Activated naive CD4-positive, alpha-beta T cell treated with anti-CD3 and anti-CD28 coated beads, Interleukin-2, amount 50 U/mL, for 72 hours (primary cell): ENCODE results near the gene RBM27. TPM values are rescaled to one million over a fixed set of nuclear protein-coding genes. Genes with fewer than 3 reads are reported as not detected.
"Not testable (repeated sequence)": the region's sequence is repeated elsewhere in the genome, so short reads cannot be mapped to it uniquely, and the experiment has no call there.

Experiments used
- ATAC-seq, 2 donors: fragments of 150-1000 bp; cut with Tn5 transposase; 2 replicates each; pipeline ENCODE4 v1.10.0; 2021; ENCODE audit warnings: mild to moderate bottlenecking in 2 of 2, moderate library complexity in 2 of 2
- DNase-seq, 2 donors: peaks; one replicate each; pipeline ENCODE4 v3.0.0; 2021 to 2022; ENCODE audit warnings: low spot score in 2 of 2
- H3K27ac Mint-ChIP-seq, 2 donors: one replicate each; pipeline ENCODE4 v1.8.0; 2022; ENCODE audit warnings: mild to moderate bottlenecking in 2 of 2, mixed read lengths in 2 of 2
- H3K36me3 Mint-ChIP-seq, 2 donors: one replicate each; pipeline ENCODE4 v1.8.0; 2022; ENCODE audit warnings: mixed read lengths in 2 of 2
- H3K9me3 Mint-ChIP-seq, 2 donors: one replicate each; pipeline ENCODE4 v1.8.0; 2022; ENCODE audit warnings: mixed read lengths in 2 of 2
- total RNA-seq, 2 donors: library from RNA; stranded (reverse); gene quantifications; one replicate each; pipeline ENCODE4 v1.2.3, GENCODE V29; 2022

Gene RBM27
- total RNA-seq, 2 donors from 2014 or later, result 21.2 to 27.3 TPM

GRCh38 chr5:146196459-146197048 is 6.9 kb upstream of the RBM27 start:
- no peak overlapping the region for H3K27ac Mint-ChIP-seq
- H3K36me3 Mint-ChIP-seq, result no peaks in the 10 kb centered on the region
- H3K9me3 Mint-ChIP-seq, result no peaks in the 10 kb centered on the region
- no peak for DNase-seq
- no peak for ATAC-seq

DNA sequence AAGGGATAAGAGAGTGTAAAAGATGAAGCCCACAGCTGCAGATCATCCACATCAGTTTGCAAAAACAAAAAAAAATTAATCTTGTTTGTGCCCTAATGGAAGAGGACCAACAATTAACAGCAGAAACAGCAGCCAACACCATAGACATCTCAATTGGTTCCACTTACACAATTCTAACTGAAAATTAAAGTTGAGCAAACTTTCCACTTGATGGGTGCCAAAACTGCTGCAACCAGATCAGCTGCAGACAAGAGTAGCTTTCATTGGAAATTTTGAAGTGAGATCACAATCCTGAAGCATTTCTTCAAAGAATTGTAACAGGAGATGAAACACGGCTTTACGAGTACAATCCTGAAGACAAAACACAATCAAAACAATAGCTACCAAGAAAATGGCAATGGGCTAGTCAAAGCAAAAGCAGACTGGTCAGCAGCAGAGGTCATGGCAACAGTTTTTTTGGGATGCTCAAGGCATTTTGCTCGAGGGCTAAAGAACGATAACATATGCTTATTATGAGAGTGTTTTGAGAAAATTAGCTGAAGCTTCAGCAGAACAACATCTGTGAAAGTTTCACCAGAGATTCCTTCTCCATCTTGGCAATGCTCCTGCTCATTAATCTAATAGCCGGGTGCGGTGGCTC is 4.1 kb upstream of the RBM27 start:
- ATAC-seq, result no peak
- Mint-ChIP-seq H3K36me3 (no peaks in the 10 kb centered on the region), H3K27ac (no peak overlapping the region), H3K9me3 (no peaks in the 10 kb centered on the region)
- no peak for DNase-seq

- not testable (repeated sequence) for H3K36me3 Mint-ChIP-seq, H3K9me3 Mint-ChIP-seq, H3K27ac Mint-ChIP-seq, DNase-seq, ATAC-seq
Observed at GRCh38 chr5:146201795-146202194, 1.6 kb upstream of the RBM27 start.

DNA sequence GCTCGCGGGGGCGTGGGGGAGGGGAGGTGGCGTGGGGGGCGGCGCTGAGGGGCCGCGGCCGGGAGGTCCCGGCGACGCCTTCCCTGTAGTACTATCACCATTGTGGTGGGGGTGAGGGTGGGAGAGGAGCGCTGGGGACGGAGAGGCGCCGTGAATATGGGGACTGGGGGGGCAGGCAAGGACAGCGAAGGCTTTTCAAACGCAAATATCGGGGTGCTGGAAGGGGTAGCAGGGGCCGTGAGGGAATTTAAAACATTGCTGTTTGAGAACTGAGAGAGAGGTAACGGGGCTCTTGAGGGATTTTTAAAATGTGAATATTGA is 427 bp downstream of the RBM27 start:
- ATAC-seq, result peak; percentile 4 to 19
- H3K27ac Mint-ChIP-seq, result no peak overlapping the region
- no peaks in the 10 kb centered on the region for H3K36me3 Mint-ChIP-seq
- no peaks in the 10 kb centered on the region for H3K9me3 Mint-ChIP-seq
- DNase-seq, result no peak

DNA sequence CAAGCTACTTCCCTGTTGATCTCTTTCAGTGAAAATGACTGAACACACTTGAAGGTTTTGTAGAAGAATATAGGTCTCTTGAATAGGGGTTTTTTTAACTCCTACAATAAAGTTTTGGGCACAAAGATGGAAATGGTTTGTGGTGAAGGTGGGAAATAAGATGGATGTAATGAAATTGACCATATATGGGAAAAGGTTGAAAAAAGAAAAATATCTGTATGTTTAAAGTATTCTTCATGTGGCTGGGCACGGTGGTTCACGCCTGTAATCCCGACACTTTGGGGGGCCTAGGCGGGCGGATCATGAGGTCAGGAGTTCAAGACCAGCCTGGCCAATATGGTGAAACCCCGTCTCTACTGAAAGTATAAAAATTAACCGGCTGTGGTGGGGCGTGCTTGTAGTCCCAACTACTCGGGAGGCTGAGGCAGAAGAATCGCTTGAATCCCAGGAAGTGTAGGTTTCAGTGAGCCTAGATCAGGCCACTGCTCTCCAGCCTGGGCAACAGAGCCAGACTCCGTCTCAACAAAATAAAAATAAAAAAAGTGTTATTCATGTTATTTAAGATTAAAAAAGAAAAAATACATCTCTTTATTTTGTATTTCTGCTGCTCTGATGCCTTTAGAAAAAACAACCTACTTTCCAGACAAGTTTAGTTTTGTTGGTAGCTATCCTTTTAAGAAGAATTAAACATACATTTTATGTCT is 2.2 kb downstream of the RBM27 start:
- no peak for ATAC-seq
- DNase-seq, result no peak
- H3K27ac Mint-ChIP-seq, result peak overlapping the region in 1 of 2 donors; percentile 81
- no peaks in the 10 kb centered on the region for H3K9me3 Mint-ChIP-seq
- peaks cover 0 to 5% of the 10 kb centered on the region in 2 donors for H3K36me3 Mint-ChIP-seq

DNA sequence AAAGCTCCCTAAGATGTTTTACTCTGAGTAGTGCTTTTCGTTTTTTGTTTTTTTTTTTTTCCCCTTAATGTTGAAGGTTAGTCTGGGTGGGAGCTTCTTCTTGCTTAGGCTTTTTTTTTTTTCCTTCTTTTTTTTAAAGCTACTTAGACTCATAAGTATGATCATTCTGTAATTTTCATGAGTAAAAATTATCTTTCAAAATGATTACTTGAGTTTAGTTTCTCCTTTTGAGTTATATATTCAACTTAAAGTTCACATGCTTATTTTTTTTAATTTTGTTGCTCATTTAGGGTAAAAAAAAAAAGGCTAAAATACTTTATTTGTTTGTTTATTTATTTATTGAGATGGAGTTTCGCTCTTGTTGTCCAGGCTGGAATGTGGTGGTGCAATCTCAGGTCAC is 2.9 kb downstream of the RBM27 start:
- no peak for DNase-seq
- Mint-ChIP-seq H3K36me3 (peaks cover 0 to 5% of the 10 kb centered on the region in 2 donors), H3K27ac (peak overlapping the region in 1 of 2 donors; percentile 81), H3K9me3 (no peaks in the 10 kb centered on the region)
- ATAC-seq, result peak in 1 of 2 donors; percentile 5

DNA sequence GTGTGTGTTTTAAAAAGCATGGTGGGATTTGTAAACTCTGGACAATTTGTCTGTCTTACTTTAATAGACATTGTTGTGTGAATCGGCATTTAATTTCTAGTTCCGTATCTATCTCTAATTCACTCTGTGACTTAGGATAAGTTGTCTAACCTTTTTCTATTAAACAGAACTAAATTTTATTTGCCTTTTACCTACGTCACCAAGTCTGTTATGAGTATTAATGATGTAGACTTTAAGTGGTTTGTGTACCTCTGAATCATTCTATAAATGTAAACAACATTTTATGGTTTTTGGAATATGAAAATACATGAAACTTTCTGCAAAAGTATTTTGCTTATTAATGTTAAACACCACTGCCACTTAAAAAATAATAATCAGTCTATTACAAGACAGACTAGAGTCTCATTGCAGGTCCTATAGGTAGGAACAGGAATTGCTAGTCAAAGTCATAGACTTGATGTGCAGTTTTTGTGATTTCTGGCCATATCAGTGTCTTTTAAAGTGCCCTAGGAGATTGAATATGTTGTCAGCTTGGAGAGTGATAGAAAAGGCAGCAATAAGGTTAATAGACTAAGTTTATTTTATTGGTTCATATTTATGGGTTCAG is 5.6 kb downstream of the RBM27 start:
- DNase-seq, result no peak
- Mint-ChIP-seq H3K9me3 (no peaks in the 10 kb centered on the region), H3K36me3 (peaks cover 0 to 5% of the 10 kb centered on the region in 2 donors), H3K27ac (no peak overlapping the region)
- ATAC-seq, result no peak

- Mint-ChIP-seq H3K27ac (no peak overlapping the region), H3K36me3 (peaks cover 0 to 5% of the 10 kb centered on the region in 2 donors), H3K9me3 (no peaks in the 10 kb centered on the region)
- no peak for ATAC-seq
- no peak for DNase-seq
Observed at GRCh38 chr5:146209714-146210113, 6.3 kb downstream of the RBM27 start.

DNA sequence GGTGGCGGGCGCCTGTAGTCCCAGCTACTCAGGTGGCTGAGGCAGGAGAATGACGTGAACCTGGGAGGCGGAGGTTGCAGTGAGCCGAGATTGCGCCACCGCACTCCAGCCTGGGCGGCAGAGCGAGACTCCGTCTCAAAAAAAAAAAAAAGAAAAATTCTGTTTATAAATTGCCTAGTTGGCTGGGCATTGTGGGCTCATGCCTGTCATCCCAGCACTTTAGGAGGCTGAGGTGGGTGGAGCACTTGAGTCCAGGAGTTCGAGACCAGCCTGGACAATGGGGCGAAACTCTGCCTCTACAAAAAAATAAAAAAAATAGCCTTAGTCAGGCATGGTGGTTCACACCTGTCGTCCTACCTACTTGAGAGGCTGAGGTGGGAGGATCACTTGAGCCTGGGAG is 7.4 kb downstream of the RBM27 start:
- not testable (repeated sequence) for DNase-seq, ATAC-seq, H3K27ac Mint-ChIP-seq, H3K36me3 Mint-ChIP-seq, H3K9me3 Mint-ChIP-seq

DNA sequence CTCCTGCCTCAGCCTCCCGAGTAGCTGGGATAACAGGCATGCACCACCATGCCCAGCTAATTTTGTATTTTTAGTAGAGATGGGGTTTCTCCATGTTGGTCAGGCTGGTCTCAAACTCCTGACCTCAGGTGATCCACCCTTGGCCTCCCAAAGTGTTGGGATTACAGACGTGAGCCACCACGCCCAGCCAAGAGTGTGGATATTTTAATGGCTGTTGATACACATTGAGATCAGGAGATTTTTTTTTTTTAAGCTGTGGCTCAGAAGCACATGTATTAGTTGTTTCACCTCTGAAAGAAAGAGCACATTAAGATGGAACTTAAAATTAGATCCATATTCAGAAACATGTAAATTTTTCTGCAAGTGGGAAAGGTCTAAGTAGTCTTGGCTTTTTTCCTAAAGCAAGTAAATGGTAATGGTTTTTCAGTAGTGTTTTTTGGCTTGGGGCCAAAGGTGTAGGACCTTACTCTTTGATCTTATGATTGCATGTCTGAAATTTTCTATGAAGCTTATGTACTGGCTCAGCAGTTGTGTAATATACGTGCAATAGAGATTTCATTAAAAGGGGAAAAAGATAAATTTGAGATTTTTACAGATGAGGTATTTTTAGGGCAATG is 9.9 kb downstream of the RBM27 start:
- ATAC-seq, result no peak
- Mint-ChIP-seq H3K9me3 (no peaks in the 10 kb centered on the region), H3K27ac (no peak overlapping the region), H3K36me3 (peaks cover 0 to 5% of the 10 kb centered on the region in 2 donors)
- DNase-seq, result no peak

DNA sequence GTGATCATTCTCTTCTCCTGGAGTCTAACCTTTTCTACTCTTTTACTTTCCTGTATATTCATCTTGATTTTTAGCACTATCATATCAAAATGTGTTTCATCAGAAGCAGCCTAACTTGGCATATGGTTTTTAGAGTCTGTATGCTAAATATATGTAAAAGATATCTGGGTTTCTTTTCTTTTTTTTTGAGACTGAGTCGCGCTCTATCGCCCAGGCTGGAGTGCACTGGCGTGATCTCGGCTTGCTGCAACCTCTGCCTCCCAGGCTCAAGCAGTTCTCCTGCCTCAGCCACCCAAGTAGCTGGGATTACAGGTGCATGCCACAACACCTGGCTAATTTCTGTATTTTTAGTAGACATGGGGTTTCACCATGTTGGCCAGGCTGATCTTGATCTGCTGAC is 11.5 kb downstream of the RBM27 start:
- not testable (repeated sequence) for ATAC-seq, DNase-seq, H3K9me3 Mint-ChIP-seq, H3K27ac Mint-ChIP-seq
- peaks cover 0 to 11% of the 10 kb centered on the region in 2 donors for H3K36me3 Mint-ChIP-seq

- no peak overlapping the region for H3K27ac Mint-ChIP-seq
- ATAC-seq, result no peak
- peaks cover 0 to 11% of the 10 kb centered on the region in 2 donors for H3K36me3 Mint-ChIP-seq
- H3K9me3 Mint-ChIP-seq, result no peaks in the 10 kb centered on the region
- no peak for DNase-seq
Observed at GRCh38 chr5:146218168-146218567, 14.8 kb downstream of the RBM27 start.

DNA sequence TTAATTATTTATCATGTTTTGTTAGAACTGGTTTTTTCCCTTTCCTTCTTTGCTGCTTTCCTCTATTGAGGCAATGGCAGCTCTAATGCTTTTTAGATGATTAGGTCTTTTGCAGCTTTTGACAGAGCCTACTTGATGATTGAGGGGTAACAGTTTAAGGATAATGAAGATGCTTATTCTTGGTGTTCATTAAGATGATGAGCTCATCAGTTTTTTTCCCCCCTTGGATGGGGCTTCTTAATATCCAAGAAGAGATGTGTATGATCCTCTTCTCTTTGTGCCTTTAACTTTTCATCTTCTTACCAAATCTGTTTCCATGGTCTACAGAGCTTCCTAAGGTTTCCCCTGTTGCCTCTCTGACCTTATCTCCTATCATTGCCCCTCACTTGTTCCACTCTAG is 15.8 kb downstream of the RBM27 start:
- H3K36me3 Mint-ChIP-seq, result peaks cover 0 to 12% of the 10 kb centered on the region in 2 donors
- H3K27ac Mint-ChIP-seq, result peak overlapping the region in 1 of 2 donors; percentile 46
- H3K9me3 Mint-ChIP-seq, result no peaks in the 10 kb centered on the region
- DNase-seq, result no peak
- no peak for ATAC-seq

DNA sequence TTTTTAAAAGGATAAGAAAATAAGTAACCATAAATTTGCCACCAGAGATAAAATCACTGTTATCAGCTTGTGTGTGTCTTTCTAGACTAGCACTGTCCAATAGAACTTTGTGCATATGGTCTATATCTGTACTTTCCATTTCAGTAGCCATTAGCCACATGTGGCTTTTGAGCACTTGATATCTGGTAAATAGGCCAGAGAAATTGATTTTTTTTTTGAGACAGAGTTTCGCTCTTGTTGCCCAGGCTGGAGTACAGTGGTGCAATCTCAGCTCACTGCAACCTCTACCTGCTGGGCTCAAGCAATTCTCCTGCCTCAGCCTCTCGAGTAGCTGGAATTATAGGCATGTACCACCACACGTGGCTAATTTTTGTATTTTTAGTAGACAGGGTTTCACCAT is 17.8 kb downstream of the RBM27 start:
- no peak overlapping the region for H3K27ac Mint-ChIP-seq
- peaks cover 0 to 12% of the 10 kb centered on the region in 2 donors for H3K36me3 Mint-ChIP-seq
- no peaks in the 10 kb centered on the region for H3K9me3 Mint-ChIP-seq
- DNase-seq (no peak), ATAC-seq (no peak)

DNA sequence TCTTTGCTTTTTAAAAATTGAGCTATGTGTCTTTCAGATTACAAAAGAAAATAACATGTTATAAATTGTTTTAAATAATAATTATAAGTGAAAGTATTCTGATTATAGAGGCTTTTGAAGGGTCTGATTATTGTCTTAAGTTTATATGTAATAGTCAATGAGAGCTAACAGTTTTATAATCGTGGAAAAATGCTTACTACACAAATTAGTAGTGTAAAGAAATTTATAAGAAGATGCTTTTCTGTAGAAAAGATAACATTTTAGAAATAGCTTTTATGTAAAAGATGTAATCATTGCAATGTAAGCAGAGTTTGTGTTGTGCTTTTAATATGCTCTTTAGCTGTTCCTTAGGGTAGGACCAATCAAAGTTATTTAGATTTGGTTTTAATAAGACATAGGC is 18.6 kb downstream of the RBM27 start:
- ATAC-seq, result no peak
- Mint-ChIP-seq H3K36me3 (peaks cover 0 to 12% of the 10 kb centered on the region in 2 donors), H3K27ac (no peak overlapping the region), H3K9me3 (no peaks in the 10 kb centered on the region)
- no peak for DNase-seq

DNA sequence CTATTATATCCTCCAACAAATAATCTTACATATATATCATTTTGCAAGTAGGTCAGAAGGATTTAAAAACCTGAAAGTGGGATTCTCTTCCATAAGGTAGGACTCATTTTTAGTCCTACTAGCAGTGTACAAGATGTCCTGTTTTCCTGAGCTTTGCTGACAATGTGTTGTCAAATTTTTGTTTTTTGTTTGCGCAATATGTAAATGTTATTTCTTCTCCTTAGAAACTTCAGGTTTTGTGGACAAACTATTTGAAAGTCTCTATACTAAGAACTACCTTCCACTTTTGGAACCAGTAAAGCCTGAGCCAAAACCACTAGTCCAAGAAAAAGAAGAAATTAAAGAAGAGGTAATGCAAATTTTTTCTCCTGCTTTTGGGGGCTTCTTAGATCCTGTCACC is 19.8 kb downstream of the RBM27 start:
- H3K27ac Mint-ChIP-seq, result no peak overlapping the region
- ATAC-seq (no peak), DNase-seq (no peak)
- H3K9me3 Mint-ChIP-seq, result no peaks in the 10 kb centered on the region
- peaks cover 0 to 12% of the 10 kb centered on the region in 2 donors for H3K36me3 Mint-ChIP-seq

DNA sequence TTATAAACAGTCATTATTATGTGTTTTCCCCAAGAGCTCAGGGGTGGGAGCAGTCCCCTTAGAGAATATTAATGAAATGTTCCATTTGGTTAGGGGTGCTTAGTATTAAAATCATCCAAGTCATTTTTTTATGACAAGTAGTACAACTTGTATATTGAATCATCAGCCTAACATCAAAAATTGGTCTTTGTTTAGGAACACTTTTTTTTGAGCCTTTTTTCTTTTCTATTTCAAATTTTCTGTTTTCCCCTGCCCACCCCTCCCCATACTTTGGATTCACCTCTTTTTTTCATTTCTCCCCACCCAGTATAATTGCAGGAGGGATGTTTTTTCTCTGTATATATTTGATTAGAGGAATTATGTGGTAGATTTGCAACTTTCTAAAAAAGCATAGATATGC is 25.8 kb downstream of the RBM27 start:
- peak overlapping the region in 1 of 2 donors; percentile 67 for H3K27ac Mint-ChIP-seq
- no peak for ATAC-seq
- peaks cover 0 to 11% of the 10 kb centered on the region in 2 donors for H3K36me3 Mint-ChIP-seq

More for the DNA sequence above, 25.8 kb downstream of the RBM27 start:
- no peaks in the 10 kb centered on the region for H3K9me3 Mint-ChIP-seq
- no peak for DNase-seq
